HL-60 (cell line): ENCODE data around the gene COL4A2.

ENCODE experiments used
- DNase-seq, 2 experiments: peaks; one replicate each; pipeline ENCODE4 v3.0.0-alpha.2; 2010 to 2020; ENCODE audit warnings: low read depth in 1 of 2, low spot score in 1 of 2
- H3K27ac ChIP-seq: fragments of 250-450 bp; sonication (Bioruptor Pico); replicated peaks from 2 replicates; pipeline ENCODE4 v1.5.1; 2020; ENCODE audit warnings: mild to moderate bottlenecking, moderate library complexity
- H3K27me3 ChIP-seq: fragments of 250-450 bp; sonication (Bioruptor Pico); 2 replicates; pipeline ENCODE4 v1.5.1; 2021; ENCODE audit warnings: mild to moderate bottlenecking, moderate library complexity; ENCODE audit not compliant: insufficient read depth, poor library complexity, severe bottlenecking
- H3K4me3 ChIP-seq: replicated peaks from 2 replicates; pipeline ENCODE4 v1.5.1; 2011; ENCODE audit warnings: mild to moderate bottlenecking, control low read depth, low read length; ENCODE audit not compliant: insufficient read depth
- CTCF ChIP-seq: IDR thresholded peaks from one replicate; pipeline ENCODE4 v1.5.1; 2011; ENCODE audit warnings: low read length, control low read depth, inconsistent platforms; ENCODE audit not compliant: insufficient read depth
- GABPA ChIP-seq: IDR thresholded peaks from 2 replicates; pipeline ENCODE4 v1.6.1; 2012; ENCODE audit warnings: low read depth
- POLR2AphosphoS5 ChIP-seq: IDR thresholded peaks from 2 replicates; pipeline ENCODE4 v1.6.1; 2012; ENCODE audit warnings: low read depth
- REST ChIP-seq: IDR thresholded peaks from 2 replicates; pipeline ENCODE4 v1.6.1; 2012; ENCODE audit warnings: low read depth; ENCODE audit not compliant: insufficient replicate concordance
- SPI1 ChIP-seq: IDR thresholded peaks from 2 replicates; pipeline ENCODE4 v1.6.1; 2012; ENCODE audit warnings: low read depth, mild to moderate bottlenecking, borderline replicate concordance

Gene COL4A2

GRCh38 chr13:110382830-110383229 lies 75.7 kb downstream of the COL4A2 start:
- no peak for DNase-seq
- Histone ChIP-seq H3K27ac (no peak overlapping the region), H3K4me3 (no peak overlapping the region), H3K27me3 (no peaks in the 10 kb centered on the region)
- no peak for TF ChIP-seq REST
- TF ChIP-seq POLR2AphosphoS5, result no peak
- TF ChIP-seq CTCF, result no peak
- TF ChIP-seq SPI1, result no peak
- no peak for TF ChIP-seq GABPA

GRCh38 chr13:110387451-110388107 lies 80.5 kb downstream of the COL4A2 start:
- H3K27ac ChIP-seq, result no peak overlapping the region
- DNase-seq, result peak; percentile 21 to 71
- no peak overlapping the region for H3K4me3 ChIP-seq
- H3K27me3 ChIP-seq, result no peaks in the 10 kb centered on the region
- TF ChIP-seq SPI1 (peak; percentile 68; the same call in 1 of the 2 replicates), REST (no peak)

GRCh38 chr13:110388108-110388943 lies 81.2 kb downstream of the COL4A2 start:
- Histone ChIP-seq H3K27me3 (no peaks in the 10 kb centered on the region), H3K4me3 (no peak overlapping the region), H3K27ac (no peak overlapping the region)
- DNase-seq, result no peak
- no peak for TF ChIP-seq CTCF
- TF ChIP-seq SPI1, result no peak
- no peak for TF ChIP-seq REST
- no peak for TF ChIP-seq GABPA
- TF ChIP-seq POLR2AphosphoS5, result no peak
